Measurements from ENCODE around the gene ANGPTL2.

ANGPTL2 gene

DNA sequence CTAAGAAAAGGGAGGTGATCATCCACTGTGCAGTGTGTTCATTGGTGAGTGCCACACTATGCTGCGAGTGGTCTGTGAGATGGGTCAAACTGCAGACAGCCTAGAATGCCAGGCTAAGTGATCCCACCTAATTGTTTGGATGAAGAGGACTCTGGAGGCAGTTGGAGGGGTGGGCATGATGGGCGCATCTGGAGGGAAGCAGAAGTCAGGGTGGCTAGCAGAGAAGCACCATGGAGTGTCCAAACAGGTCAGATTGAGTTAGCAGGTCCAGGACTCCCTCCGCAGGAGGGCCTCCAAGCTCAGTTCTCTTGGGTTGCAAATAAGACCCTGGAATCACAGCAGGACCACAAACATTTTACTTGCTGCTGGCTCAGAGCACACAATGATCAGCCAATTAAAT lies 19.9 kb upstream of the ANGPTL2 start:
- no peaks in the 10 kb centered on the region for H3K27me3 ChIP-seq (ENCODE audit: control insufficient read depth, low read length)
- no peaks in the 10 kb centered on the region for H3K79me2 ChIP-seq (ENCODE audit: control insufficient read depth, low read length)
- H3K27ac ChIP-seq (ENCODE audit: low read depth, low read length), result no peak overlapping the region
- no peaks in the 10 kb centered on the region for H3K36me3 ChIP-seq (ENCODE audit: control insufficient read depth, low read length)
- TF ChIP-seq, protein P1, sequence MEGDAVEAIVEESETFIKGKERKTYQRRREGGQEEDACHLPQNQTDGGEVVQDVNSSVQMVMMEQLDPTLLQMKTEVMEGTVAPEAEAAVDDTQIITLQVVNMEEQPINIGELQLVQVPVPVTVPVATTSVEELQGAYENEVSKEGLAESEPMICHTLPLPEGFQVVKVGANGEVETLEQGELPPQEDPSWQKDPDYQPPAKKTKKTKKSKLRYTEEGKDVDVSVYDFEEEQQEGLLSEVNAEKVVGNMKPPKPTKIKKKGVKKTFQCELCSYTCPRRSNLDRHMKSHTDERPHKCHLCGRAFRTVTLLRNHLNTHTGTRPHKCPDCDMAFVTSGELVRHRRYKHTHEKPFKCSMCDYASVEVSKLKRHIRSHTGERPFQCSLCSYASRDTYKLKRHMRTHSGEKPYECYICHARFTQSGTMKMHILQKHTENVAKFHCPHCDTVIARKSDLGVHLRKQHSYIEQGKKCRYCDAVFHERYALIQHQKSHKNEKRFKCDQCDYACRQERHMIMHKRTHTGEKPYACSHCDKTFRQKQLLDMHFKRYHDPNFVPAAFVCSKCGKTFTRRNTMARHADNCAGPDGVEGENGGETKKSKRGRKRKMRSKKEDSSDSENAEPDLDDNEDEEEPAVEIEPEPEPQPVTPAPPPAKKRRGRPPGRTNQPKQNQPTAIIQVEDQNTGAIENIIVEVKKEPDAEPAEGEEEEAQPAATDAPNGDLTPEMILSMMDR (IDR thresholded peaks at IDR 0.05; ENCODE audit: low read depth, low read length, poor library complexity, severe bottlenecking), result no peak
- no peak for TF ChIP-seq EZH2phosphoT487 (IDR thresholded peaks at IDR 0.05; ENCODE audit: borderline replicate concordance, low read length)
- H3K4me2 ChIP-seq (ENCODE audit: low read length), result no peak overlapping the region
- no peaks in the 10 kb centered on the region for H3K9me2 ChIP-seq (replicated peaks; ENCODE audit: control insufficient read depth, low read length)
- H3F3A ChIP-seq (ENCODE audit: control insufficient read depth, insufficient read depth), result no peaks in the 10 kb centered on the region
- no peaks in the 10 kb centered on the region for H3K4me1 ChIP-seq (ENCODE audit: control insufficient read depth, low read length)
- no peaks in the 10 kb centered on the region for H3K9me3 ChIP-seq (ENCODE audit: control insufficient read depth, insufficient read depth, low read length)
- no peaks in the 10 kb centered on the region for H4K20me1 ChIP-seq (ENCODE audit: control insufficient read depth, insufficient read depth, low read depth, low read length)
- no peak overlapping the region for H3K4me3 ChIP-seq (ENCODE audit: low read length)

DNA sequence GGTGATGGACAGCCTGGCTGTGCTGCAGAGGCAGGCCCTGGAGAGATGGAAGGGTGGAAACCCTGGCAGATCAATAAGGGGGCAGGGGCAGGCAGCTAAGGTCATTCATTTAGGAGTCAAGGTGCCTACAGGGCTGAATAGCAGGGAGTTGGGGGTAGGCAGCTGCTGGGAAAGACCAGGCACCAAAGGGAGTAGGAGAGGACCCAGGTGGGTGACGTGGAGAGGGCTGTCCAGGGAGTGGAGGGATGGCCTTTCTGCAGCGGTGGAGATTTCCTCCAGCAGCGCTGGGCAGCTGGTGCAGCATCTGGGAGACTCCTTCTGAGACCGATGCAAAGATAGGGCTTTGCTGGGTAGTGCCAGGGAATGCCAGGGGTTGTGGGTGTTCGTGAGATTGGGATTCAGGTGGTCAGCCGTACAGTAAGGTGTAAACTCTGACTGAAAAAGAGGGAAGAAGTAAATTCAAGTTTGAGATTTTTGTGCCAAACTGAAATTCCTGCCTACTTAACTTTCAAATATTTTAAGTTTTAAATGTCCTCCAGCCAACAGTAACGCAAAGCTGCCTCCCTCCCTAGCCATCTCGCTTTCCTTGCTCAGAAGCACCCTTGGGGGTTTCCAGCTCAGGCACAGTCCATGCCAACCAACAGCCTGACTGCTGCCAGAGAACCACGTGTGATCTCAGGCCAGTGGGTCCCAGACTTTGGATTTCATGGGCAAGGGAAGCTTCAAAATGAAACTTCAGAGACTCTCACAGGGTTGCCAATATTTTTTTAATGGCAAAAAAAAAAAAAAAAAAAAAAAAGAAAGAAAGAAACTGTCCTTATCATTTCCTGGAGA lies 18.6 kb upstream of the ANGPTL2 start:
- Histone ChIP-seq H3K27ac (ENCODE audit: low read depth, low read length) (no peak overlapping the region), H3K9me2 (replicated peaks; ENCODE audit: control insufficient read depth, low read length) (no peaks in the 10 kb centered on the region), H3K79me2 (ENCODE audit: control insufficient read depth, low read length) (no peaks in the 10 kb centered on the region), H3K4me3 (ENCODE audit: low read length) (no peak overlapping the region), H3K36me3 (ENCODE audit: control insufficient read depth, low read length) (no peaks in the 10 kb centered on the region), H3K9me3 (ENCODE audit: control insufficient read depth, insufficient read depth, low read length) (no peaks in the 10 kb centered on the region), H3K4me1 (ENCODE audit: control insufficient read depth, low read length) (no peaks in the 10 kb centered on the region), H4K20me1 (ENCODE audit: control insufficient read depth, insufficient read depth, low read depth, low read length) (no peaks in the 10 kb centered on the region), H3K4me2 (ENCODE audit: low read length) (no peak overlapping the region), H3K27me3 (ENCODE audit: control insufficient read depth, low read length) (no peaks in the 10 kb centered on the region), H3F3A (ENCODE audit: control insufficient read depth, insufficient read depth) (no peaks in the 10 kb centered on the region)
- TF ChIP-seq, protein P1 (IDR thresholded peaks at IDR 0.05; ENCODE audit: low read depth, low read length, poor library complexity, severe bottlenecking), result no peak
- TF ChIP-seq EZH2phosphoT487 (IDR thresholded peaks at IDR 0.05; ENCODE audit: borderline replicate concordance, low read length), result no peak

DNA sequence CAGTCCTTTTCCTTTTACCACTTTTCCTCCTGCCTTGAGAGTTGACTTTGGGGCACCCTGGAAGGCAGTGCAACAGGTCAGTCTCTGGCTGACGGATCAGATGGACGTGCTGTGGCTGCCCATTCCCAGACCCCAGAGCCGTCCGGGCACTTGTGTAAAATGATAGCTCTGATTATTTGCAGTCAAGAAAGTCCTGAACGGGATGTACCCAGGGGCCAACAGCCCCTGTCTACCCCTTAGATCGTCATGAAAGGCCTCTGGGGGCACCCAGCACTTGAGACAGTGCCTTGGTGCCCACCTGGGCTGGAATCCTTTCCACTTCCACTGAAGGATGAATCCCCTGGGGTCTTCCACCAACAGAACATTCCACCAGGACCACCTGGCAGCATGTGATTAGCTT lies 17.7 kb upstream of the ANGPTL2 start:
- no peaks in the 10 kb centered on the region for H3K79me2 ChIP-seq (ENCODE audit: control insufficient read depth, low read length)
- H3K4me1 ChIP-seq (ENCODE audit: control insufficient read depth, low read length), result no peaks in the 10 kb centered on the region
- H3K27me3 ChIP-seq (ENCODE audit: control insufficient read depth, low read length), result no peaks in the 10 kb centered on the region
- H3F3A ChIP-seq (ENCODE audit: control insufficient read depth, insufficient read depth), result no peaks in the 10 kb centered on the region
- H3K27ac ChIP-seq (ENCODE audit: low read depth, low read length), result no peak overlapping the region
- no peaks in the 10 kb centered on the region for H4K20me1 ChIP-seq (ENCODE audit: control insufficient read depth, insufficient read depth, low read depth, low read length)
- H3K4me3 ChIP-seq (ENCODE audit: low read length), result no peak overlapping the region
- H3K9me3 ChIP-seq (ENCODE audit: control insufficient read depth, insufficient read depth, low read length), result no peaks in the 10 kb centered on the region
- H3K9me2 ChIP-seq (replicated peaks; ENCODE audit: control insufficient read depth, low read length), result no peaks in the 10 kb centered on the region
- H3K36me3 ChIP-seq (ENCODE audit: control insufficient read depth, low read length), result no peaks in the 10 kb centered on the region
- H3K4me2 ChIP-seq (ENCODE audit: low read length), result no peak overlapping the region
- no peak for TF ChIP-seq EZH2phosphoT487 (IDR thresholded peaks at IDR 0.05; ENCODE audit: borderline replicate concordance, low read length)
- TF ChIP-seq, protein P1 (IDR thresholded peaks at IDR 0.05; ENCODE audit: low read depth, low read length, poor library complexity, severe bottlenecking), result no peak
